Posterior cingulate gyrus (tissue), 11 donors: ENCODE results near the gene ARID3B.
A peak's percentile ranks its signal among the peaks of the same experiment; 100 is the strongest.

Source experiments
- DNase-seq, 10 donors: peaks; one replicate each; pipeline versions ENCODE4 v3.0.0 to v3.0.0-alpha.2; 2020 to 2021; ENCODE audit warnings: mixed read lengths in 3 of 10
- intact Hi-C: fragments of 100-400 bp; cut with DNase I; formaldehyde crosslinking; loops from one replicate; pipeline ENCODE4 v1.15.1; 2023

The ARID3B gene

GRCh38 chr15:74631087-74631385 is 90.0 kb downstream of the ARID3B start:
- DNase-seq = peak in 2 of 10 donors; percentile 3 to 69
- intact Hi-C loops = loop anchor here (10.0 kb wide), 1 partner anchor 324 kb away; the partner anchor contains the start of gene RPP25

GRCh38 chr15:74631408-74631807 is 90.4 kb downstream of the ARID3B start:
- intact Hi-C loops = loop anchor here (10.0 kb wide), 1 partner anchor 323 kb away; the partner anchor contains the start of gene RPP25
- peak in 1 of 10 donors; percentile 30 for DNase-seq

- DNase-seq = peak in 9 of 10 donors; percentile 45 to 94 (median 77)
- intact Hi-C loops = loop anchor here (1.0 to 10.0 kb wide), 2 partner anchors 259 to 323 kb away; partner anchors contain the start of gene RPP25
Measured at GRCh38 chr15:74631935-74632560, 91.0 kb downstream of the ARID3B start.

GRCh38 chr15:74632601-74633000 is 91.6 kb downstream of the ARID3B start:
- DNase-seq = peak in 3 of 10 donors; percentile 45 to 66 (median 62)
- intact Hi-C loops = loop anchor here (1.0 to 10.0 kb wide), 2 partner anchors 259 to 322 kb away; partner anchors contain the start of gene RPP25

GRCh38 chr15:74633781-74634180 is 92.8 kb downstream of the ARID3B start:
- intact Hi-C loops = loop anchor here (10.0 kb wide), 1 partner anchor 321 kb away; the partner anchor contains the start of gene RPP25

GRCh38 chr15:74635228-74635627 is 94.2 kb downstream of the ARID3B start:
- intact Hi-C loops = loop anchor here (1.0 to 10.0 kb wide), 2 partner anchors 133 to 320 kb away; partner anchors contain the start of gene RPP25
- DNase-seq = peak in 9 of 10 donors; percentile 59 to 95 (median 73)

More at GRCh38 chr15:74633781-74634180, 92.8 kb downstream of the ARID3B start:
- DNase-seq = peak in 1 of 10 donors; percentile 24

- intact Hi-C loops = loop anchor here (10.0 kb wide), 1 partner anchor 318 kb away; the partner anchor contains the start of gene RPP25
- DNase-seq = no peak
Measured at GRCh38 chr15:74636984-74637383, 96.0 kb downstream of the ARID3B start.

- DNase-seq = no peak
- intact Hi-C loops = no loop called here
Measured at GRCh38 chr15:74641151-74641550, 100.1 kb downstream of the ARID3B start.

- intact Hi-C loops = no loop called here
Measured at GRCh38 chr15:74642348-74642733, 101.3 kb downstream of the ARID3B start.

GRCh38 chr15:74642734-74643664 is 102.0 kb downstream of the ARID3B start:
- intact Hi-C loops = no loop called here
- no peak for DNase-seq

More at GRCh38 chr15:74642348-74642733, 101.3 kb downstream of the ARID3B start:
- no peak for DNase-seq

- intact Hi-C loops = no loop called here
Measured at GRCh38 chr15:74643665-74644204, 102.7 kb downstream of the ARID3B start.

GRCh38 chr15:74646480-74646879 is 105.5 kb downstream of the ARID3B start:
- DNase-seq = no peak
- intact Hi-C loops = no loop called here

More at GRCh38 chr15:74643665-74644204, 102.7 kb downstream of the ARID3B start:
- no peak for DNase-seq
